HepG2 (cell line): Measurements from ENCODE around the gene TMBIM1. TPM values are rescaled to one million over a fixed set of nuclear protein-coding genes. Genes with fewer than 3 reads are reported as not detected.

Experiments used
- ASH2L ChIP-seq: fragments of 300-600, 200-600 bp; sonication (generic); IDR thresholded peaks from 2 replicates; pipeline ENCODE4 v1.7.0; 2017; ENCODE audit warnings: low read depth, mild to moderate bottlenecking, moderate library complexity, mixed read lengths, low read length; ENCODE audit not compliant: insufficient read length
- ELF3 ChIP-seq: IDR thresholded peaks from 2 replicates; pipeline ENCODE4 v1.6.1; 2016; ENCODE audit warnings: missing genetic modification reagents, missing compliant biosample characterization
- ETV6 ChIP-seq: sonication (generic); formaldehyde crosslinking; conservative IDR thresholded peaks from 2 replicates; pipeline ENCODE4 v1.4.0; 2020; ENCODE audit warnings: missing genetic modification reagents
- HMGXB3 ChIP-seq: sonication (generic); formaldehyde crosslinking; IDR thresholded peaks from 2 replicates; pipeline ENCODE4 v1.4.0; 2020; ENCODE audit warnings: missing genetic modification reagents, borderline replicate concordance
- JARID2 ChIP-seq: sonication (generic); formaldehyde crosslinking; IDR thresholded peaks from 2 replicates; pipeline ENCODE4 v1.8.1; 2023; ENCODE audit warnings: missing genetic modification reagents, inconsistent platforms; ENCODE audit not compliant: insufficient replicate concordance
- KDM5B ChIP-seq: sonication (generic); formaldehyde crosslinking; IDR thresholded peaks from 2 replicates; pipeline ENCODE4 v1.4.0; 2020; ENCODE audit warnings: missing genetic modification reagents, mild to moderate bottlenecking, borderline replicate concordance
- REXO4 ChIP-seq: sonication (generic); formaldehyde crosslinking; IDR thresholded peaks from 2 replicates; pipeline ENCODE4 v1.8.0; 2022; ENCODE audit warnings: missing genetic modification reagents, mild to moderate bottlenecking, borderline replicate concordance
- SRSF1 ChIP-seq: fragments of 200-400 bp; formaldehyde crosslinking; optimal IDR thresholded peaks from 2 replicates; pipeline ENCODE3; 2017; ENCODE audit warnings: mild to moderate bottlenecking, low read depth, low read length, moderate library complexity
- UBTF ChIP-seq: sonication (generic); formaldehyde crosslinking; IDR thresholded peaks from 2 replicates; pipeline ENCODE4 v1.4.0; 2020; ENCODE audit warnings: mild to moderate bottlenecking, missing genetic modification reagents
- ZMYM2 ChIP-seq: sonication (generic); formaldehyde crosslinking; IDR thresholded peaks from 2 replicates; pipeline ENCODE4 v1.8.0; 2022; ENCODE audit warnings: mild to moderate bottlenecking, missing genetic modification reagents
- ZMYM3 ChIP-seq: sonication (generic); formaldehyde crosslinking; IDR thresholded peaks from 2 replicates; pipeline ENCODE4 v1.5.1; 2020; ENCODE audit warnings: mild to moderate bottlenecking, missing genetic modification reagents
- ZNF282 ChIP-seq: fragments of 450-650 bp; IDR thresholded peaks from 2 replicates; pipeline ENCODE4 v1.6.1; 2018; ENCODE audit not compliant: partially characterized antibody
- ZNF431 ChIP-seq: sonication (generic); formaldehyde crosslinking; IDR thresholded peaks from 2 replicates; pipeline ENCODE4 v1.9.0; 2022; ENCODE audit warnings: missing genetic modification reagents, low read depth, mild to moderate bottlenecking, borderline replicate concordance
- ZNF614 ChIP-seq: IDR thresholded peaks from 2 replicates; pipeline ENCODE4 v1.6.1; 2018; ENCODE audit warnings: missing biosample characterization, missing genetic modification reagents, inconsistent platforms, borderline replicate concordance
- ZNF704 ChIP-seq: sonication (generic); formaldehyde crosslinking; IDR thresholded peaks from 2 replicates; pipeline ENCODE4 v1.8.1; 2023; ENCODE audit warnings: mild to moderate bottlenecking, inconsistent platforms, moderate library complexity, missing genetic modification reagents, borderline replicate concordance
- ZNF768 ChIP-seq: sonication (generic); formaldehyde crosslinking; IDR thresholded peaks from 2 replicates; pipeline ENCODE4 v1.4.0; 2020; ENCODE audit warnings: missing genetic modification reagents
- polyA plus RNA-seq, 8 experiments: library from polyadenylated mRNA; depleted of rRNA in 3 of 8; stranded (reverse) in 7 of 8; unstranded in 1 of 8; fragments of >200 nt; fragmentation: Illumina TruSeq in 4 of 8; extraction: Trizol in 4 of 8; gene quantifications; 2 replicates each; pipeline versions ENCODE4 v1.2.1 to v1.2.3, GENCODE V29; 2011 to 2016; ENCODE audit warnings: low read depth in 4 of 8, missing spikeins in 1 of 8, mixed read lengths in 1 of 8; ENCODE audit not compliant: insufficient read depth in 1 of 8
- total RNA-seq, 5 experiments: library from RNA; depleted of rRNA; stranded (reverse); fragments of >200 nt; fragmentation: Illumina TruSeq; extraction: Trizol; gene quantifications; 2 replicates each; pipeline ENCODE4 v1.2.3, GENCODE V29; 2016; ENCODE audit warnings: low read depth in 1 of 5
- TF ChIP-seq, protein P1 (sequence below): conservative IDR thresholded peaks from 2 replicates; pipeline ENCODE4 v1.6.1; 2018; ENCODE audit warnings: missing genetic modification reagents
- TF ChIP-seq, protein P2 (sequence below): sonication (generic); formaldehyde crosslinking; IDR thresholded peaks from 2 replicates; pipeline ENCODE4 v1.4.0; 2020; ENCODE audit warnings: mild to moderate bottlenecking, low read depth, missing genetic modification reagents

The TMBIM1 gene
- total and polyA plus RNA-seq, 2 of the 13 experiments (the other 11 are each of a cell fraction or from before 2014, with no cell fraction given): 127 to 139 TPM

- 0 out of 2 replicates have a peak, but pooled peaks have one; percentile 20 for TF ChIP-seq ZMYM2 (CRISPR knock-in tag)
- peak; percentile 89 for TF ChIP-seq ELF3 (CRISPR knock-in tag)
- peak; percentile 66 for TF ChIP-seq ZNF614 (CRISPR knock-in tag)
- TF ChIP-seq ZNF704 (CRISPR knock-in tag): peak; percentile 73; the same call in 1 of the 2 replicates
- no peak for TF ChIP-seq ZNF431
- peak; percentile 78 for TF ChIP-seq ETV6 (CRISPR knock-in tag)
- TF ChIP-seq REXO4: peak; percentile 54; the same call in 1 of the 2 replicates
- TF ChIP-seq KDM5B: peak; percentile 81
- TF ChIP-seq HMGXB3: no peak
- TF ChIP-seq, protein P1, sequence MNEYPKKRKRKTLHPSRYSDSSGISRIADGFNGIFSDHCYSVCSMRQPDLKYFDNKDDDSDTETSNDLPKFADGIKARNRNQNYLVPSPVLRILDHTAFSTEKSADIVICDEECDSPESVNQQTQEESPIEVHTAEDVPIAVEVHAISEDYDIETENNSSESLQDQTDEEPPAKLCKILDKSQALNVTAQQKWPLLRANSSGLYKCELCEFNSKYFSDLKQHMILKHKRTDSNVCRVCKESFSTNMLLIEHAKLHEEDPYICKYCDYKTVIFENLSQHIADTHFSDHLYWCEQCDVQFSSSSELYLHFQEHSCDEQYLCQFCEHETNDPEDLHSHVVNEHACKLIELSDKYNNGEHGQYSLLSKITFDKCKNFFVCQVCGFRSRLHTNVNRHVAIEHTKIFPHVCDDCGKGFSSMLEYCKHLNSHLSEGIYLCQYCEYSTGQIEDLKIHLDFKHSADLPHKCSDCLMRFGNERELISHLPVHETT (CRISPR knock-in tag): no peak; the same call in 1 of the 2 replicates
- TF ChIP-seq SRSF1: peak; percentile 95
- TF ChIP-seq JARID2: peak; percentile 28
- peak; percentile 48; the same call in 1 of the 2 replicates for TF ChIP-seq UBTF (CRISPR knock-in tag)
- no peak for TF ChIP-seq ZNF282
- peak; percentile 75 for TF ChIP-seq ZNF768 (CRISPR knock-in tag)
- peak; percentile 45; the same call in 1 of the 2 replicates for TF ChIP-seq ZMYM3
- TF ChIP-seq, protein P2, sequence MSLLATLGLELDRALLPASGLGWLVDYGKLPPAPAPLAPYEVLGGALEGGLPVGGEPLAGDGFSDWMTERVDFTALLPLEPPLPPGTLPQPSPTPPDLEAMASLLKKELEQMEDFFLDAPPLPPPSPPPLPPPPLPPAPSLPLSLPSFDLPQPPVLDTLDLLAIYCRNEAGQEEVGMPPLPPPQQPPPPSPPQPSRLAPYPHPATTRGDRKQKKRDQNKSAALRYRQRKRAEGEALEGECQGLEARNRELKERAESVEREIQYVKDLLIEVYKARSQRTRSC (CRISPR knock-in tag): no peak
- TF ChIP-seq ASH2L: peak; percentile 60
These were observed 22.2 kb downstream of the TMBIM1 start, which contains the start of the genes AAMP and PNKD (continued) for GRCh38 chr2:218269900-218270720.
